ENCODE data around the gene FGD5.

- TF ChIP-seq POLR2A (IDR thresholded peaks at IDR 0.05), result no peak
- TF ChIP-seq, protein P1, sequence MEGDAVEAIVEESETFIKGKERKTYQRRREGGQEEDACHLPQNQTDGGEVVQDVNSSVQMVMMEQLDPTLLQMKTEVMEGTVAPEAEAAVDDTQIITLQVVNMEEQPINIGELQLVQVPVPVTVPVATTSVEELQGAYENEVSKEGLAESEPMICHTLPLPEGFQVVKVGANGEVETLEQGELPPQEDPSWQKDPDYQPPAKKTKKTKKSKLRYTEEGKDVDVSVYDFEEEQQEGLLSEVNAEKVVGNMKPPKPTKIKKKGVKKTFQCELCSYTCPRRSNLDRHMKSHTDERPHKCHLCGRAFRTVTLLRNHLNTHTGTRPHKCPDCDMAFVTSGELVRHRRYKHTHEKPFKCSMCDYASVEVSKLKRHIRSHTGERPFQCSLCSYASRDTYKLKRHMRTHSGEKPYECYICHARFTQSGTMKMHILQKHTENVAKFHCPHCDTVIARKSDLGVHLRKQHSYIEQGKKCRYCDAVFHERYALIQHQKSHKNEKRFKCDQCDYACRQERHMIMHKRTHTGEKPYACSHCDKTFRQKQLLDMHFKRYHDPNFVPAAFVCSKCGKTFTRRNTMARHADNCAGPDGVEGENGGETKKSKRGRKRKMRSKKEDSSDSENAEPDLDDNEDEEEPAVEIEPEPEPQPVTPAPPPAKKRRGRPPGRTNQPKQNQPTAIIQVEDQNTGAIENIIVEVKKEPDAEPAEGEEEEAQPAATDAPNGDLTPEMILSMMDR (IDR thresholded peaks at IDR 0.05), result no peak
Measured at GRCh38 chr3:14816359-14816758, 2.4 kb upstream of the FGD5 start.
